ENCODE data around the gene SDC3.

- no peak for TF ChIP-seq CTCF (IDR thresholded peaks at IDR 0.05; ENCODE audit: low read depth, low read length, missing input control)
- no peak for TF ChIP-seq RAD21 (IDR thresholded peaks at IDR 0.05)
- TF ChIP-seq REST (IDR thresholded peaks at IDR 0.05) = no peak
Measured at GRCh38 chr1:30891227-30891552, 17.4 kb downstream of the SDC3 start.

All from liver (tissue), 3 donors.